NB4 (cell line): Measurements from ENCODE around the gene RELT.

Experiments
- DNase-seq: peaks from one replicate; pipeline ENCODE4 v3.0.0; 2010; ENCODE audit warnings: low read depth
- H3K4me3 ChIP-seq: one replicate; pipeline ENCODE4 v1.5.1; 2011; ENCODE audit warnings: mild to moderate bottlenecking, low read depth, low read length, moderate library complexity
- CTCF ChIP-seq: IDR thresholded peaks from one replicate; pipeline ENCODE4 v1.5.1; 2012; ENCODE audit warnings: low read depth, low read length
- MYC ChIP-seq: IDR thresholded peaks from 2 replicates; pipeline ENCODE4 v1.6.1; 2011; ENCODE audit warnings: low read depth, low read length
- POLR2A ChIP-seq: IDR thresholded peaks from 2 replicates; pipeline ENCODE4 v1.6.1; 2011; ENCODE audit warnings: mild to moderate bottlenecking; ENCODE audit not compliant: insufficient read length; ENCODE audit errors: extremely low read depth
- TF ChIP-seq, protein P1 (sequence below): IDR thresholded peaks from 2 replicates; pipeline ENCODE4 v1.6.1; 2011; ENCODE audit warnings: low read depth, low read length

Gene RELT

DNA sequence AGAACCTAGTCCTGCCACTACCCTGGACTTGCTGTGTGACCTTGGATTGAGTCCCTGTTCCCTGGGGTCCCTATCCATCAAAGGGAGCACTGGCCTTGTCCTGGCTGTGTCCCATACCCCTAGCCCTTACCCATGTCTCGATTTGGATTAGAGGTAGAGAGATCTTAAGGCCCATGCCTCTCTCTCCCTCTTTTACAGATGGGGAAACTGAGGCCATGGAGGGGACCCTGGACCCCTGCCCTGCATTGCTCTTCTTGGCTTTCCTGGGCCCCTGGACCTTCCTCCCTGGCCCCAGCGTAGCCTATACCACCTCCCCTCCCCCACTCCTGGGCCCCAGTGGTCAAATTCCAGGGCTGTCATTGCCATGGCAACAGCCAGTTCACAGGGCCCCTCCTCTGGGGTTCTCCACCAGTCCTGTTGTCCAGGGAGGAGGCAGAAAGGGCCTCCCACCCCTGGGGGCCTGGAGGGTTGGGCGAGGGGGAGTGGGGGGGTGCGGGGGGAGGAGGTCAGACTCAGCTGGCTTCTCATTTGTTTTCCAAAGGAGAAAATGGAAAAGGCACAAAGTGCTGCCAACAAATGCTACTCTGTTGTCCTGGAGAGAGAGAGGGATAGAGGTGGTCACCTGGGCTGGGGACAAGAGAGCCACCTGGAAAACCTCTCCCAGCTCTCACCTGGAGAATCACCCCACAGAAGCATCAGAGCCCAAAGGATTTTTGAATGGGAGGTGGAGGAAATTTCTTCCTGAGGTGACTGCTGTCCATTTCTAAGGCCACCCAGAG lies 44.9 kb upstream of the RELT start:
- DNase-seq, result no peak
- no peak overlapping the region for H3K4me3 ChIP-seq

DNA sequence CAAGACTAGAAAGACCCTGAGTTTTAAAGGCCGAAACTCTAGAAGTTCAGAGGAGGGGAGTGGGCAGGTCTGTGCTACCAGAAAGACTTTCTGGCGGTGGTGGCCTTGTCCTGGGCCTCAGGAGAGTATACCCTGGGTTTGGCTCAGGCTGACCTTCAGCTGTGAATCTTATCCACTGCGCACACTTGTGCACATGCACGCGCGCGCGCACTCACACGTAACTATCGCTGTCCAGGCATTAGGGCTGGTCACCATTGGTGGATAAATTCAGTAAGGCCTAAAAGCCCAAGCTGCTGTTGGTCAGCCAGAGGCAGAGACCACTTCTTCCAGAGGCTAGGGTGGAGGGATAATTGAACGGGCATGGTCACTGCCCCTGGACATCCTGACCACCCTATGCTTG lies 43.0 kb upstream of the RELT start:
- no peak for TF ChIP-seq CTCF
- no peak for TF ChIP-seq POLR2A
- TF ChIP-seq, protein P1, sequence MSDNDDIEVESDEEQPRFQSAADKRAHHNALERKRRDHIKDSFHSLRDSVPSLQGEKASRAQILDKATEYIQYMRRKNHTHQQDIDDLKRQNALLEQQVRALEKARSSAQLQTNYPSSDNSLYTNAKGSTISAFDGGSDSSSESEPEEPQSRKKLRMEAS, result no peak
- DNase-seq, result no peak
- H3K4me3 ChIP-seq, result no peak overlapping the region

More for the DNA sequence above, 44.9 kb upstream of the RELT start:
- TF ChIP-seq MYC (no peak), POLR2A (no peak), CTCF (no peak)
- TF ChIP-seq, protein P1, result no peak

DNA sequence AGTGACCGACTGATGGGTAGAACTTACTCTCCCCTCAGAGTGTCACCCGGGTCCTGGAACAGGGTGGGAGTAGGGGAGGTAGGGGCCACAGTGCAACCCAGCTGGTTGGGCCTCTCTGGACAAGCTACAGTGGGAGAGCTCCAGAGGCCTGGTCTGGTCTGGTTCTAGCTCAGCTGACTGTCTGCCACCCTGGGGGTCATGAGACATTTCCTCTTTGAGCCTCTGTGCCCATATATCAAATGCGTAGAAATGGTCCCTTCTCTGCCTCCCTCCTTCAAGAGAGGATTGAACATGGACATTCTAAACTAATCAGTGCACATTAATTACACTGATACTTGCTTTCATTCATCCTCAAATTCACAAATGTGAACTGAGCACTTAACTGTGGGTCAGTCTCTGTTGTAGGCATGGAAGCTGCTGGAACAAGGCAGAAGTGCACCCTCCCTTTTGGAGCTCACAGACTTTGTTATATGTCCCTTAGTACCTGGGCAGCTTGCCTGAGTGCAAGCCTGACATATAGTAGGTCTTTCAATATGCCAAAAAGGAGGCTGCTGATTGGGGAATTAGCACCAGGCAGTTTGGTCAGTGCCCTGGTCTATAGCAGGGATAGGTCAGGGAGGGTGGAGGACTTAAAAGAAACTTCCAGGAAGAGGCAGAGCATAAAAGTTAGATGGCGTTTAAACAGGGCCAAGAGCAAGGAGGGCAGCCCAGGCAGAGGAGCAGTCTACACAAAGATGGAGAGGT lies 42.4 kb upstream of the RELT start:
- H3K4me3 ChIP-seq, result no peak overlapping the region
- no peak for DNase-seq

DNA sequence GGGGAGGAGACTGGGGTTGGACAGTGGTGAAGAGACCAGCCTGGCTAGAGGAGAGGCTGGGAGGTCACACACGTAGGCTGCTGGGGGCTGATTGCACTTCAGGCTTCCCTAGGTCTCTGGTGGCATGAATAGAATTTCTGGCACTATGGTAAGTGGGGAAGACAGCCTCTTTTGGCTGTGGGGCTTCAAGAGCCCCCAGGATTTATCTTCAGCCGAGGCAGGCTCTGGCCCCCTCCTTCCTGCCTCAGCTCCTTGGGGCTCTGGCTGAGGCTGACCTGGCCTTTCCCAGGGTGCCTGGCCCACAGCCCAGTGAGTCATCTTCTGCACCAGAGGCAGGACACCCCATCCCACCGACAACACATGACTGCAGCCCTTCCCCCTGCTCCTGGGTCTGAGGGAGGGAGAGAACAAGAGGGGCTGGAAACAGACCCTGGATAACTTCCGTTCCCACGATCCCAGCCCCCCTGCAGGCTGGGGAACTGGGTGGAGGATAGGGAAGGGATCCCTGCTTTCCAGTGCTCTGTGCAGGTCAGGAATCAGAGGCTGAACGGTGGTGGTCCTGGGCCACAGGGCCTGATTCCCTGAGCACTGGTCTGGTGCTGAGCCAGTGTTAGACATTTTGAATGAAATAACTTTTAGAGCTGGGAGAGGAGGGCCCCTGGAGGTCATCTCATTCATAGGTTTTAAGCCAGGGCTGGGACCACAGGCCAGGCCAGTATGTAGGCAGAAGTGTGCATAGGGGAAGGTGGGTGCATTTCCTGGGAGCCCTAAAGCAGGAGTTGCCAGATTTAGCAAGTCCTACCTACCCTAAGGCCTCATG lies 41.6 kb upstream of the RELT start:
- TF ChIP-seq MYC (no peak), CTCF (no peak), POLR2A (no peak)
- TF ChIP-seq, protein P1, result no peak
- H3K4me3 ChIP-seq, result no peak overlapping the region
- DNase-seq, result peak; percentile 48

More for the DNA sequence above, 42.4 kb upstream of the RELT start:
- TF ChIP-seq POLR2A, result no peak
- no peak for TF ChIP-seq CTCF
- TF ChIP-seq, protein P1, result no peak
- TF ChIP-seq MYC, result no peak

DNA sequence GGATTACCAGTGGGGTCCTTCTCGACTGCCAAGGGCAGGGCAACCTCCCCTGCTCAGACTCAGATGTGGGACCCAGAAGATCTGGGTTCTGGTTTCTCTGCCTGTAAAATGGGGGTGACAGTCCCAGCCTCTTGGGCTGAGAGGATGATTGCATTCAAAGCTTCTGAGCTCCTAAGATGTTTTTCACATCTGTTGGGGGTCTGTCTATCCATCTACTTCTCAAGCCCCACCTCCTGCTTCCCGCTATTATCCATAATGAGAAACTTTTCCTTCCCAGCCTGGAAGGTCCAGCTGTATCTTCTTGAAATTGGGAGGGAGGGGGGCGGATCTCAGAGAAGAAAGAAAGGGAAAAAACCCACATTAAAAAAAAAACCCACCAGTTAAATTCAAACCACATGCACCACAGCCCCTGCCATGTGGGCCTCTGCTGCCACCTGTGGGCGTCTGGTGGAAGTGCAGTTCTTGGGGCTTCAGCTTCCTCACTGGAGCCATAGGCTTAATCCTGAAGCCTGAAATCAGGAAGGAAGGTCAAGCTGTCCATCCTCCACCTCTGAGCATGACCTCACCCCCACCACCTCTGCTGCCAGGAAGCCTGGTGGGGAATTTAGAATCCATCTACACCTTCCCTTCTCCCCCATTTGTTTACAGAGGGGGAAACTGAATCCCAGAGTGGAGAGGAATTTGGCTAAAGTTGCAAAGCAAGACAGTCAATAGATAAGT lies 40.8 kb upstream of the RELT start:
- peak; percentile 82 for DNase-seq
- H3K4me3 ChIP-seq, result no peak overlapping the region
- TF ChIP-seq, protein P1, result peak; percentile 97
- TF ChIP-seq POLR2A (no peak), MYC (peak; percentile 97), CTCF (peak; percentile 98)
